ENCODE results near the gene MGAT5.

Gene MGAT5

DNA sequence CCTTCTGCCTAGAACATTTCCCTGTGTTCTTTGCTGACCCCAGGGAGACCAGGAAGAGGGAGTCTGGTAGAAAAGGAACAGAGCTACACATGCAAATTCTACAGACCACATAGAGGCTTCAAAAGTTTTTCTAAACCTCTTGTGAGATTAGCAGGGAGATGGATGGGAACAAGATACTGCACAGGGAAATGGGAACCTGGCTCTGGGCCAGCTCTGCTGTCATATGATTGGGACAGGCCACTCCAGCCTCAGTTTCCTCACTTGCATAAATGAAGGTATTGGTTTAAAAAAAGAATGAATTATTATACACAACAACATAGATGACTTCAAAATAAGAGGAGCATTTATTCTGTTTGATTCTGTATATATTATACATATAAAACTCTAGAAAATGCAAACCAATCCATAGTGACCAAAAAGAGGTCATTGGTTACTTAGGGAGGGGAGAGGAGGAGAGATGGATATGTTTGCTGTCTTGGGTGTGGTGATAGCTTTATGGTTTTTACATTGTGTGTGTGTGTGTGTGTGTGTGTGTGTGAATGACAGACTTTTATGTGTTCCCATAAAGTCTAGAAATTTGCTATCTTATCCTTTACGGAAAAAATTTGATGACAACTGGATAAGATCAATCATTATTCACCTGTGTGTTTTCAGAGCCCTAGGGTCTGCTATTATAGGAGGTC is 115.5 kb downstream of the MGAT5 start:
- TF ChIP-seq GLI4 (tag by site-specific recombination; IDR thresholded peaks at IDR 0.05): no peak
- CTCF ChIA-PET: no interaction called here
- Histone ChIP-seq H3K27ac (ENCODE audit: extremely low read depth, low read depth, low read length) (no peak overlapping the region), H3K4me3 (ENCODE audit: low read depth, low read length) (no peak overlapping the region), H3K36me3 (ENCODE audit: control insufficient read depth in 2 of 2, insufficient read depth in 1 of 2, low read length in 2 of 2) (peaks cover 0 to 7% of the 10 kb centered on the region in 2 experiments; a peak in 1 of 3 replicates), H3K4me1 (ENCODE audit: control insufficient read depth, insufficient read depth, low read length) (peaks cover 14% of the 10 kb centered on the region), H3K9me3 (ENCODE audit: control insufficient read depth, insufficient read depth, low read depth, low read length) (no peaks in the 10 kb centered on the region)
- POLR2A ChIA-PET: no interaction called here

DNA sequence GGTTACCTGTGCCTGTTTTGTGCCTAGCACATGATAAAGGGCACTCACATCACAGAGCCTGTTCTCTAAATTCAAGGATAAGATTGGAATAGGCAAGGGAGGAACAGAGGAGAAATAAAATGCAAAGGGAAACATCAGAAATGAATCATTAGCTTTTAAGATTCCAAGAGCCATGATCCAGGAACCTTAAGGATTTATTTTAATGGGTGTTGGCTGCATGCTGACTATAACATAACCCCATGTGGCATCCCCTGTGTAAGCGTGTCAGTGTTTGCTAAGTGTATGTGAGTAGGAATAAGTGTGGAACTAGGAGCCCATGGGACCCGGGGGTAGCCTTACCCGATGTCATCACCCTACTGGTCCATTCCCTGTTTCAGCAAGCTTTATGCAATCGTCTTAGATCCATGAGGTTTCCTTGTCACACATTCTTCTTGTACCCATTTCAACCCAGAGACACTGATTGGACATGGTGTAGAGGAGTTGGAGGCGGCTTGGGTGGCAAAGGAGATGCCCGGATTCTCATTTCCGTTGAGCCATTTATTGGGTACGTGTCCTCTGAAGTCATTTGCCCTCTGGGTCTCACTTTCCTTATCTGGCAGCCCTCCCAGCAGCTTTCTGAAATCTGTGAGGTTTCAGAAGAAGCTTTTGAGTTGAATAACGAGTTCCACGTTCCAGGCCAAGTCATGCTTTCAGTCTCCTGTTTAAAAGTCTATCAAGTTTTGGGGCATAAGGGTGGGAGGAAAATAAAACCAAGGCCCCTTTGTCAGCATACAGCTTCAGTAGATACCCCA is 117.0 kb downstream of the MGAT5 start:
- Histone ChIP-seq H3K27ac (ENCODE audit: extremely low read depth, low read depth, low read length) (no peak overlapping the region), H3K9me3 (ENCODE audit: control insufficient read depth, insufficient read depth, low read depth, low read length) (no peaks in the 10 kb centered on the region), H3K4me1 (ENCODE audit: control insufficient read depth, insufficient read depth, low read length) (peaks cover 14% of the 10 kb centered on the region), H3K36me3 (ENCODE audit: control insufficient read depth in 2 of 2, insufficient read depth in 1 of 2, low read length in 2 of 2) (peaks cover 0 to 3% of the 10 kb centered on the region in 2 experiments; a peak in 1 of 3 replicates), H3K4me3 (ENCODE audit: low read depth, low read length) (no peak overlapping the region)
- CTCF ChIA-PET: no interaction called here
- no peak for TF ChIP-seq MEIS1 (CRISPR knock-in tag; IDR thresholded peaks at IDR 0.05; ENCODE audit: borderline replicate concordance)
- no peak for TF ChIP-seq ZNF433 (tag by site-specific recombination; IDR thresholded peaks at IDR 0.05; ENCODE audit: low read depth)
- TF ChIP-seq, protein P1, sequence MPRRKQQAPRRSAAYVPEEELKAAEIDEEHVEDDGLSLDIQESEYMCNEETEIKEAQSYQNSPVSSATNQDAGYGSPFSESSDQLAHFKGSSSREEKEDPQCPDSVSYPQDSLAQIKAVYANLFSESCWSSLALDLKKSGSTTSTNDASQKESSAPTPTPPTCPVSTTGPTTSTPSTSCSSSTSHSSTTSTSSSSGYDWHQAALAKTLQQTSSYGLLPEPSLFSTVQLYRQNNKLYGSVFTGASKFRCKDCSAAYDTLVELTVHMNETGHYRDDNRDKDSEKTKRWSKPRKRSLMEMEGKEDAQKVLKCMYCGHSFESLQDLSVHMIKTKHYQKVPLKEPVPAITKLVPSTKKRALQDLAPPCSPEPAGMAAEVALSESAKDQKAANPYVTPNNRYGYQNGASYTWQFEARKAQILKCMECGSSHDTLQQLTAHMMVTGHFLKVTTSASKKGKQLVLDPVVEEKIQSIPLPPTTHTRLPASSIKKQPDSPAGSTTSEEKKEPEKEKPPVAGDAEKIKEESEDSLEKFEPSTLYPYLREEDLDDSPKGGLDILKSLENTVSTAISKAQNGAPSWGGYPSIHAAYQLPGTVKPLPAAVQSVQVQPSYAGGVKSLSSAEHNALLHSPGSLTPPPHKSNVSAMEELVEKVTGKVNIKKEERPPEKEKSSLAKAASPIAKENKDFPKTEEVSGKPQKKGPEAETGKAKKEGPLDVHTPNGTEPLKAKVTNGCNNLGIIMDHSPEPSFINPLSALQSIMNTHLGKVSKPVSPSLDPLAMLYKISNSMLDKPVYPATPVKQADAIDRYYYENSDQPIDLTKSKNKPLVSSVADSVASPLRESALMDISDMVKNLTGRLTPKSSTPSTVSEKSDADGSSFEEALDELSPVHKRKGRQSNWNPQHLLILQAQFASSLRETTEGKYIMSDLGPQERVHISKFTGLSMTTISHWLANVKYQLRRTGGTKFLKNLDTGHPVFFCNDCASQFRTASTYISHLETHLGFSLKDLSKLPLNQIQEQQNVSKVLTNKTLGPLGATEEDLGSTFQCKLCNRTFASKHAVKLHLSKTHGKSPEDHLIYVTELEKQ (tag by site-specific recombination; IDR thresholded peaks at IDR 0.05; ENCODE audit: borderline replicate concordance): no peak
- no peak for TF ChIP-seq ZNF426 (tag by site-specific recombination; IDR thresholded peaks at IDR 0.05)
- no peak for TF ChIP-seq ZNF19 (tag by site-specific recombination; IDR thresholded peaks at IDR 0.05; ENCODE audit: low read depth)
- TF ChIP-seq, protein P2, sequence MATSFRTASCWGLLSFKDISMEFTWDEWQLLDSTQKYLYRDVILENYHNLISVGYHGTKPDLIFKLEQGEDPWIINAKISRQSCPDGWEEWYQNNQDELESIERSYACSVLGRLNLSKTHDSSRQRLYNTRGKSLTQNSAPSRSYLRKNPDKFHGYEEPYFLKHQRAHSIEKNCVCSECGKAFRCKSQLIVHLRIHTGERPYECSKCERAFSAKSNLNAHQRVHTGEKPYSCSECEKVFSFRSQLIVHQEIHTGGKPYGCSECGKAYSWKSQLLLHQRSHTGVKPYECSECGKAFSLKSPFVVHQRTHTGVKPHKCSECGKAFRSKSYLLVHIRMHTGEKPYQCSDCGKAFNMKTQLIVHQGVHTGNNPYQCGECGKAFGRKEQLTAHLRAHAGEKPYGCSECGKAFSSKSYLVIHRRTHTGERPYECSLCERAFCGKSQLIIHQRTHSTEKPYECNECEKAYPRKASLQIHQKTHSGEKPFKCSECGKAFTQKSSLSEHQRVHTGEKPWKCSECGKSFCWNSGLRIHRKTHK (tag by site-specific recombination; IDR thresholded peaks at IDR 0.05): no peak
- TF ChIP-seq, protein P3, sequence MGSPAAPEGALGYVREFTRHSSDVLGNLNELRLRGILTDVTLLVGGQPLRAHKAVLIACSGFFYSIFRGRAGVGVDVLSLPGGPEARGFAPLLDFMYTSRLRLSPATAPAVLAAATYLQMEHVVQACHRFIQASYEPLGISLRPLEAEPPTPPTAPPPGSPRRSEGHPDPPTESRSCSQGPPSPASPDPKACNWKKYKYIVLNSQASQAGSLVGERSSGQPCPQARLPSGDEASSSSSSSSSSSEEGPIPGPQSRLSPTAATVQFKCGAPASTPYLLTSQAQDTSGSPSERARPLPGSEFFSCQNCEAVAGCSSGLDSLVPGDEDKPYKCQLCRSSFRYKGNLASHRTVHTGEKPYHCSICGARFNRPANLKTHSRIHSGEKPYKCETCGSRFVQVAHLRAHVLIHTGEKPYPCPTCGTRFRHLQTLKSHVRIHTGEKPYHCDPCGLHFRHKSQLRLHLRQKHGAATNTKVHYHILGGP (tag by site-specific recombination; IDR thresholded peaks at IDR 0.05): no peak
- no peak for TF ChIP-seq KLF10 (tag by site-specific recombination; IDR thresholded peaks at IDR 0.05)
- no peak for TF ChIP-seq ZBTB8A (tag by site-specific recombination; IDR thresholded peaks at IDR 0.05)
- TF ChIP-seq ZNF521 (tag by site-specific recombination; IDR thresholded peaks at IDR 0.05): no peak
- TF ChIP-seq ZNF623 (tag by site-specific recombination; IDR thresholded peaks at IDR 0.05): no peak
- TF ChIP-seq, protein P4, sequence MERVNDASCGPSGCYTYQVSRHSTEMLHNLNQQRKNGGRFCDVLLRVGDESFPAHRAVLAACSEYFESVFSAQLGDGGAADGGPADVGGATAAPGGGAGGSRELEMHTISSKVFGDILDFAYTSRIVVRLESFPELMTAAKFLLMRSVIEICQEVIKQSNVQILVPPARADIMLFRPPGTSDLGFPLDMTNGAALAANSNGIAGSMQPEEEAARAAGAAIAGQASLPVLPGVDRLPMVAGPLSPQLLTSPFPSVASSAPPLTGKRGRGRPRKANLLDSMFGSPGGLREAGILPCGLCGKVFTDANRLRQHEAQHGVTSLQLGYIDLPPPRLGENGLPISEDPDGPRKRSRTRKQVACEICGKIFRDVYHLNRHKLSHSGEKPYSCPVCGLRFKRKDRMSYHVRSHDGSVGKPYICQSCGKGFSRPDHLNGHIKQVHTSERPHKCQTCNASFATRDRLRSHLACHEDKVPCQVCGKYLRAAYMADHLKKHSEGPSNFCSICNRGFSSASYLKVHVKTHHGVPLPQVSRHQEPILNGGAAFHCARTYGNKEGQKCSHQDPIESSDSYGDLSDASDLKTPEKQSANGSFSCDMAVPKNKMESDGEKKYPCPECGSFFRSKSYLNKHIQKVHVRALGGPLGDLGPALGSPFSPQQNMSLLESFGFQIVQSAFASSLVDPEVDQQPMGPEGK (tag by site-specific recombination; IDR thresholded peaks at IDR 0.05): no peak
- no peak for TF ChIP-seq BCL11A (tag by site-specific recombination; IDR thresholded peaks at IDR 0.05; ENCODE audit: low read depth)
- TF ChIP-seq, protein P5, sequence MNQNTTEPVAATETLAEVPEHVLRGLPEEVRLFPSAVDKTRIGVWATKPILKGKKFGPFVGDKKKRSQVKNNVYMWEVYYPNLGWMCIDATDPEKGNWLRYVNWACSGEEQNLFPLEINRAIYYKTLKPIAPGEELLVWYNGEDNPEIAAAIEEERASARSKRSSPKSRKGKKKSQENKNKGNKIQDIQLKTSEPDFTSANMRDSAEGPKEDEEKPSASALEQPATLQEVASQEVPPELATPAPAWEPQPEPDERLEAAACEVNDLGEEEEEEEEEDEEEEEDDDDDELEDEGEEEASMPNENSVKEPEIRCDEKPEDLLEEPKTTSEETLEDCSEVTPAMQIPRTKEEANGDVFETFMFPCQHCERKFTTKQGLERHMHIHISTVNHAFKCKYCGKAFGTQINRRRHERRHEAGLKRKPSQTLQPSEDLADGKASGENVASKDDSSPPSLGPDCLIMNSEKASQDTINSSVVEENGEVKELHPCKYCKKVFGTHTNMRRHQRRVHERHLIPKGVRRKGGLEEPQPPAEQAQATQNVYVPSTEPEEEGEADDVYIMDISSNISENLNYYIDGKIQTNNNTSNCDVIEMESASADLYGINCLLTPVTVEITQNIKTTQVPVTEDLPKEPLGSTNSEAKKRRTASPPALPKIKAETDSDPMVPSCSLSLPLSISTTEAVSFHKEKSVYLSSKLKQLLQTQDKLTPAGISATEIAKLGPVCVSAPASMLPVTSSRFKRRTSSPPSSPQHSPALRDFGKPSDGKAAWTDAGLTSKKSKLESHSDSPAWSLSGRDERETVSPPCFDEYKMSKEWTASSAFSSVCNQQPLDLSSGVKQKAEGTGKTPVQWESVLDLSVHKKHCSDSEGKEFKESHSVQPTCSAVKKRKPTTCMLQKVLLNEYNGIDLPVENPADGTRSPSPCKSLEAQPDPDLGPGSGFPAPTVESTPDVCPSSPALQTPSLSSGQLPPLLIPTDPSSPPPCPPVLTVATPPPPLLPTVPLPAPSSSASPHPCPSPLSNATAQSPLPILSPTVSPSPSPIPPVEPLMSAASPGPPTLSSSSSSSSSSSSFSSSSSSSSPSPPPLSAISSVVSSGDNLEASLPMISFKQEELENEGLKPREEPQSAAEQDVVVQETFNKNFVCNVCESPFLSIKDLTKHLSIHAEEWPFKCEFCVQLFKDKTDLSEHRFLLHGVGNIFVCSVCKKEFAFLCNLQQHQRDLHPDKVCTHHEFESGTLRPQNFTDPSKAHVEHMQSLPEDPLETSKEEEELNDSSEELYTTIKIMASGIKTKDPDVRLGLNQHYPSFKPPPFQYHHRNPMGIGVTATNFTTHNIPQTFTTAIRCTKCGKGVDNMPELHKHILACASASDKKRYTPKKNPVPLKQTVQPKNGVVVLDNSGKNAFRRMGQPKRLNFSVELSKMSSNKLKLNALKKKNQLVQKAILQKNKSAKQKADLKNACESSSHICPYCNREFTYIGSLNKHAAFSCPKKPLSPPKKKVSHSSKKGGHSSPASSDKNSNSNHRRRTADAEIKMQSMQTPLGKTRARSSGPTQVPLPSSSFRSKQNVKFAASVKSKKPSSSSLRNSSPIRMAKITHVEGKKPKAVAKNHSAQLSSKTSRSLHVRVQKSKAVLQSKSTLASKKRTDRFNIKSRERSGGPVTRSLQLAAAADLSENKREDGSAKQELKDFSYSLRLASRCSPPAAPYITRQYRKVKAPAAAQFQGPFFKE (tag by site-specific recombination; IDR thresholded peaks at IDR 0.05; ENCODE audit: borderline replicate concordance): no peak
- no peak for TF ChIP-seq SCRT2 (tag by site-specific recombination; IDR thresholded peaks at IDR 0.05)
- POLR2A ChIA-PET: no interaction called here
